HG02870 (cell line): Measurements from ENCODE around the gene GPN1.
"Not testable (repeated sequence)": the region's sequence is repeated elsewhere in the genome, so short reads cannot be mapped to it uniquely, and the experiment has no call there.

Experiments used
- ATAC-seq: cut with Tn5 transposase; IDR thresholded peaks from one replicate; pipeline ENCODE4 v1.9.1; 2021; ENCODE audit warnings: mild to moderate bottlenecking, moderate library complexity; ENCODE audit not compliant: unreplicated experiment

Gene GPN1

GRCh38 chr2:27626921-27627320 is 1.9 kb upstream of the GPN1 start:
- not testable (repeated sequence) for ATAC-seq

DNA sequence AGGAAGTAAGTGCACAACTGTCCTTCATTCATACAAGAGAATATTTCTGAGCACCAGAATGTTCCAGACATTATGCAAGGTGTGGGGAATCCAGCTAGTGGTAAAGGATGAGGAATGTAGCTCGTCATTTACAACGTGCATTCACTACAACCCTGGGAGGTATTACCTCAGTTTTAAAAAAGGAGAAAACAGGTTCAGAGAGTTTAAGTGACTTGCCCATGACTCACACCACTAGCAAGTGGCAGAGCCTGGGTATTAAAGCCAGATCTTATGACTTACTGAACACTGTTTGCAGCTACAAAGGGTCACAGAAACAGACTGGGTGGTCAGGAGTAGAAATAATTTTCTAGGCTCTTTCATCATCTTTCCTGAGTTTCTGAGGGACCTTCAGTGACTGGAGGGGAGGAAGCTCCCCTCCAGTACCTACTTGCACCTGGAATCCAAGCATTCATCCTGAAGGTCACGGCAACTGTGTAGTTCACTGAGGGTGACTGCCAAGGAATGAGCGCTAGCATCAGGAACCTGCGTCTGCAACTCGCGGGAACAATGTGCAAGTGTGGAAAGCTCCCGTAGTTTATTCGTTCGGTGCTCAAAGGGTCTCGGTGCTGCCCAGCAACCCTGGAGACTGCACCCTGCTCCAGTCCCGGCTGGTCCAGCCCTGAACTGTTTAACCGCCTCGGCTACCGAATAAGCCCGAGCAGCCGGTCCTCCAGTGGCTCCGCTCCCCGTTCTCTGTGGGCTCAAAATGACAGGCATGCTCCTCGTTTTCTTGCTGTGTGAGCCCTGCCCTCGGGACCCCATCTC is 685 bp upstream of the GPN1 start:
- peak; percentile 11 for ATAC-seq

GRCh38 chr2:27630257-27630656 is 1.4 kb downstream of the GPN1 start:
- not testable (repeated sequence) for ATAC-seq

DNA sequence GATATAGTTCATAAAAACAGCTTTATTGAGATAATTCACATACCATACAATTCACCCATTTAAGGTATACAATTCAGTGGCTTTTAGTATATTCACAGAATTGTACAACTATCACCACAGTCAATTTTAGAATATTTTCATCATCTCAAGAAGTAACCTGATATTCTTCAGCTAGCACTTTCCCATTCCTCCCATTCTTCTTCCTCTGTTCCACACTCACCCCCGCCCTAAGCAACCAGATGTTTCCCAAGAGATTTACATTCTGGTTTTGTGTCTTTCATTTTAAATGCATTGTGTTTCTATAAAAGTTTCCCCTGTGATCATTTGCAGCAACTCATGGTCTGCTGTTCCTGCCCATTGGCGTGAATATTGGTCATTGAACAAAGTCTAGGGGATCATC is 5.4 kb downstream of the GPN1 start:
- no peak for ATAC-seq

DNA sequence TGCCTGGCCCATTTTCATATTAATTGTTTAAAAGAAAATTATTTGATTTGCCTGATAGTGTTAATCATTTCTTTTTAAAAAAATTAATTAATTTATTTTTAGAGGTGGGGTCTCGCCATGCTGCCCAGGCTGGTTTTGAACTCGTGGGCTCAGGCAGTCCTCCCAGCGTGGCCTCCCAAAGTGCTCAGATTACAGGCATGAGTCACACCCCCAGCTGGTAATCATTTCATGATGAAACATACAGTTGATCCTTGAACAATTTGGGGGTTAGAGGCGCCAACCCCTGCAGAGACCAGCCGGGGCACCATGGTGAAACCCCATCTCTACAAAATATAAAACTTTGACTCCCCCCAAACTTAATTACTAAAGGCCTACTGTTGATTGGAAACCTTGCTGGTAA is 7.9 kb downstream of the GPN1 start:
- no peak for ATAC-seq

- ATAC-seq, result no peak
Measured at GRCh38 chr2:27638037-27638637, 9.3 kb downstream of the GPN1 start.

DNA sequence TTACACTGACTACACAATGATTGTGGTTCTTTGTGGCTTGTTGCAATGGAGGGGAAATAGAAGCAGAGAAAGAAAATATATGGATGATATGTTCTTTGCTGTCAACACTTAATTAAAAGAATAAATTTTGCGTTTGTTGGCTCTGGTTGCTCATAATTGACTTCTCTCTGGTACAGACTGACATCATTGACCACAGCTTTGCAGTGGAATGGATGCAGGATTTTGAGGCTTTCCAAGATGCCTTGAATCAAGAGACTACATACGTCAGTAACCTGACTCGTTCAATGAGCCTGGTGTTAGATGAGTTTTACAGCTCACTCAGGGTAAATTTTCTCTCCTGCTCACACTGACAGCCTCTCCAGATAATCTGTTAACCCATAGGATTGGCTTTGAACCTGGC is 9.9 kb downstream of the GPN1 start:
- no peak for ATAC-seq

- no peak for ATAC-seq
Measured at GRCh38 chr2:27640722-27641245, 11.9 kb downstream of the GPN1 start.

GRCh38 chr2:27645197-27645596 is 16.3 kb downstream of the GPN1 start:
- ATAC-seq, result no peak

DNA sequence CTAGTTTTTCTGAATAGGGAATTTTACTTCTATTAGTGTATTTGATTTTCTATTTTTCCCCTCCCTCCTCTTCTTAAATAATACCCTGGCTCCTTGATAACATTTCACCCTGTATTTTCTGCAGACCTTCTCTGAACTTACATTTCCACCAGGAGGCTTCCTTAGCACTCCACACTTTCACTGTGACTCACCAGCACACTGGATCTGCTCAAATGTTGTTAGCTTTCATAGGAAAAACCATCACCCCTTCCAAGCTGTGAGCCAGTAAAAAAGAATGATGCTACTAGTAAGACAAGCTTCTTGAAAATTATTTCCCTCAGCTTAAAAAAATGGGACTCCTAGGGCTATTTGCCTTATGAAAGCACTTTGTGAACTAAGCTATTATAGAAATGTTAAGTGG is 18.4 kb downstream of the GPN1 start:
- ATAC-seq, result no peak

DNA sequence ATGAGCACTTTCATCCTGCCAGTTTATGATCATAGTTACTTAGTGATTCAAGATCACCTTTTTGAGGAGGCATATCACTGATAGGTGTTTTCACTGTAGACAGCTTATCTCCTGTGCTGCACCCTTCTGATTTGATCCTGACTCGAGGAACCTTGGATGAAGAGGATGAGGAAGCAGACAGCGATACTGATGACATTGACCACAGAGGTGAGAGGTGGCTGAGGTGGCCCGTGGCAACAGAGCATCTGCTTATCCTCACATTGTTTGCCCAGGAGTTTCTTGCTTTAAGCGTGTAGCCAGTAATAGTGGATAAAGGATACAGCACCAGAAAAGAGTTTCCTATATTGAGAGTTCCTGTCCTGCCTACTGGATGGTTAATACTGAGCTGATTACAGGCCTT is 18.9 kb downstream of the GPN1 start:
- ATAC-seq, result no peak

DNA sequence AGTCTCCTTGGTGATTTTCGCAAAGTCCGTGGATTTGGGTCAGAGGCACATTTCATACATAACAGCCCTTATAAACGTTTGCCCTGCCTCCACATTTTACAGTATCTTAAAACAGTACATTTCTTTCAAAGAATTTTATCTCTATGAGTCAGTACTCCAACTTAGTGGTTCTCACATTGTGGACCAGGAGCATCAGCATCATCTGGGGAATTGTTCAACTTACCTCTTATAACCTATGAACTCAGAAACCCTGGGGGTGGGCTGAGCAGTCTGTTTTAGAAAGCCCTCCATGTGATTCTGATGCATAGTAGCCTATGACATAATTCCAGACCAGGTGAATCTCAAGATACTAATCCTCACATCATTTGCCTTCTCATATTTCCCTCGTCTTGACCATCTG is 22.2 kb downstream of the GPN1 start:
- ATAC-seq, result no peak

- ATAC-seq, result no peak
Measured at GRCh38 chr2:27652341-27652740, 23.5 kb downstream of the GPN1 start.

DNA sequence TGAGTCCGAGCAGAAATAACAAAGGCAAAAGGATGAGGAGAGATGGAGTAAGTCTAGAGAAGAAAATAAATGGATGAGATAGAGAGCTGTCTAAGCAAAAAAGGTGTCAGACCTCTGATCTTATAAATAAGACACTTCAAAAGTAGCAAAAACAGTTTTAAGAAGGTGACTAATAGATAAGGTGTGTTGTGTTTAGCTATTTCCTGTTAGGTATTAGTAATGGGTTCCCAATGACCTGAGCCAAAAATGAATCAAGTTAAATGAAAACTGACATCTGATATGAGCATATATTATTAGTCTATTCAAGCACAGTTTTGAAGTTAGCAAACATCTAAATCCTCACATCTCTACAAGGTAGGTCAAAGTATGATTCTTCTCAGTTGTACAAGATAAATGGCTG is 23.9 kb downstream of the GPN1 start:
- ATAC-seq, result no peak

DNA sequence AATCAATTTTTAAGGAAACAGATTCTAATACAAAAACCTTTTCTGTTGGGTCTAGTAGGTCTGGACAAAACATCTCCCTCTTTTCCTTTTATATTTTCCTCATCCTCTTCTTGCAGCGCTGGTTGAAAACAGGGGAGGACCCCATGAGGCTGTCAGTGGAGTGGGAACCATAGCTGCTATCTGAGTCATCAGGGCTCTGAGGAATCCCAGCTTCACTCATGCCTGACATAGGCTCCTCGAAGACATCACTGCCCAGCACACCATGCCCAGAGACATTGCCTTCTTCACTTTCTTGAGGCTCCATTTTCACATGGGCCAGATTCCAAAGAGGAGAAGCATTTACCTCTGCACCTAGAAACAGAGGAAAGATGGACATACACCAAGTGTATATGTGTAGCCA is 24.5 kb downstream of the GPN1 start:
- ATAC-seq, result no peak

- ATAC-seq, result no peak
Measured at GRCh38 chr2:27655155-27655951, 26.5 kb downstream of the GPN1 start.

DNA sequence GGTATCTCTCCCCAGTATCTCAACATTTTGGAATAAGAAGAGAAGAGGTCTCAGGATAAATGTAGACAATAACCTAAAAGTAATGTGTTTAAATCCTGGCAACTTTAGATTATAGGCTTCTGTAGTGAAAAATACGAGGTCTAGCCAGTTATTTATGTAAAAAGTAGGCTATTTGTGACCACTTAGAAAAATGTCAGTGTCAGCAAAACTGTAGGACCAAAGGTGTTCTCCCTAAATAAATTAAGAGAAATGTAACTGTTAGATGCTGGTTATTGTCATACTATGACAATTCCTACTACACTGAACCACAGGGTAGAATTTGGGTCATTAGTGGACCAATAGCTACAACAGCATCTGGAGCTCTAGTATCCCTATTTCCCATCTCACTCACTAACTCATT is 32.5 kb downstream of the GPN1 start:
- ATAC-seq, result no peak

- ATAC-seq, result peak; percentile 73
Measured at GRCh38 chr2:27663285-27664153, 34.7 kb downstream of the GPN1 start, which contains the start of the genes SLC4A1AP and SUPT7L. SLC4A1AP (plus strand) TSS chr2:27663889; CDS start chr2:27663915, 26 bp downstream. SUPT7L (minus strand) TSS chr2:27663614; CDS start chr2:27662192, 1,422 bp downstream.

GRCh38 chr2:27664154-27664574 is 35.3 kb downstream of the GPN1 start:
- ATAC-seq, result no peak

DNA sequence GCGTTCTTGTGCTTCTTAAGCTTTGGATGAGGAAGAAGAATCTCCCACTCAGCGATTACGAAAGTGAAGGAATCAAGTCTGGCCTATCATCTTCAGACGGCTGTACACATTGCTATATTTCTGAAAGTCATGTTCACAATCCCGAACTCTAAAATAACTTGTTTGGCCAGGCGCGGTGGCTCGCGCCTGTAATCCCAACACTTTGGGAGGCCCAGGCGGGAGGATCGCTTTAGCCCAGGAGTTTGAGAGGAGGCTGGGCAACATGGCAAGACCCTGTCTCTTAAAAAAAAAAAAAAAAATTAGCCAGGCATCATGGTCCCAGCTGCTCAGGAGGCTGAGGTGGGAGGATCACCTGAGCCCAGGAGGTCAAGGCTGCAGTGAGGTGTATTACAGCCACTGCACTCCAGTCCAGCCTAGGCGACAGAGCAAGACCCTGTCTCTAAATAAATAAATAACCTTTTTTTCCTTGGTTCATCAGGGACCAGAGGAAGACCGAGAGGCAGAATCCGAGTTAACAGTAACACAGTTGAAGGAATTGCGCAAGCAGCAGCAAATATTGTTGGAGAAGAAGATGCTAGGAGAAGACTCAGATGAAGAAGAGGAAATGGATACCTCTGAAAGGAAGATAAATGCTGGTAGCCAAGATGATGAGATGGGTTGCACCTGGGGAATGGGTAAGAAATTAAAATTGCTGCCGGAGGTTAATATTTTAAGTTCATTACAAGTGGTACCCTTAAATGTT is 35.9 kb downstream of the GPN1 start:
- no peak for ATAC-seq
